Measurements from ENCODE around the gene RUNX3. TPM values are rescaled to one million over a fixed set of nuclear protein-coding genes. Genes with fewer than 3 reads are reported as not detected.

Gene RUNX3
- total RNA-seq, 1 donor from 2014 or later, result 13.1 TPM

- Histone ChIP-seq H3K27me3 (no peaks in the 10 kb centered on the region), H3K4me1 (peaks cover 17% of the 10 kb centered on the region), H3K4me3 (no peak overlapping the region), H3K27ac (no peak overlapping the region), H3K36me3 (peaks cover 3% of the 10 kb centered on the region), H3K9me3 (no peaks in the 10 kb centered on the region)
- no peak for ATAC-seq
- no peak for TF ChIP-seq CTCF (IDR thresholded peaks at IDR 0.05)
- DNase-seq, result no peak
- intact Hi-C loops (cut with DNase I), result loop anchor here (10.0 kb wide), 1 partner anchor 344 kb away; no protein-coding TSS in a partner anchor
These were observed 79.7 kb downstream of the RUNX3 start for GRCh38 chr1:24850328-24850920.

- ATAC-seq (no peak), DNase-seq (no peak)
- peaks cover 17% of the 10 kb centered on the region for H3K4me1 ChIP-seq
- H3K4me3 ChIP-seq, result no peak overlapping the region
- H3K27me3 ChIP-seq, result no peaks in the 10 kb centered on the region
- no peak overlapping the region for H3K27ac ChIP-seq
- intact Hi-C loops (cut with DNase I), result loop anchor here (10.0 kb wide), 1 partner anchor 345 kb away; no protein-coding TSS in a partner anchor
- no peaks in the 10 kb centered on the region for H3K9me3 ChIP-seq
- H3K36me3 ChIP-seq, result peaks cover 9% of the 10 kb centered on the region
- peak; percentile 32 for TF ChIP-seq CTCF (IDR thresholded peaks at IDR 0.05)
These were observed 80.3 kb downstream of the RUNX3 start for GRCh38 chr1:24849672-24850295.

Small RNAs within 50 kb of the gene (microRNA-seq; reads per million reads assigned to microRNA genes)
- not detected for gene MIR6731 (ENCODE audit: borderline microRNAs expressed)

Other genes starting within 250 kb of the RUNX3 start
- 200 TPM for gene CLIC4, start 184.8 kb downstream of the RUNX3 start, total RNA-seq

Measured in upper lobe of right lung (tissue), 1 donor.